ENCODE measurements around the gene CMTR1. TPM values are rescaled to one million over a fixed set of nuclear protein-coding genes. Genes with fewer than 3 reads are reported as not detected.

The CMTR1 gene
- total RNA-seq, 1 experiment from 2014 or later: 37.7 TPM

GRCh38 chr6:37449984-37450383, 17.0 kb downstream of the CMTR1 start:
- Histone ChIP-seq H3K9me3 (ENCODE audit: control insufficient read depth, insufficient read depth, low read depth, low read length) (no peaks in the 10 kb centered on the region), H3K27me3 (ENCODE audit: control insufficient read depth, insufficient read depth, low read length) (no peaks in the 10 kb centered on the region), H3K4me1 (ENCODE audit: control insufficient read depth, insufficient read depth, low read length) (no peaks in the 10 kb centered on the region), H3K27ac (ENCODE audit: low read length) (no peak overlapping the region), H3K36me3 (ENCODE audit: control insufficient read depth, insufficient read depth, low read length) (peaks cover 9% of the 10 kb centered on the region; the same call in 1 of the 2 replicates), H3K4me3 (ENCODE audit: low read depth in 2 of 2, low read length in 2 of 2) (no peak overlapping the region)
- no TSS peak for BruUV-seq (replicated peaks)
- ATAC-seq: no peak
- CTCF ChIA-PET: no interaction called here
- TF ChIP-seq CTCF (IDR thresholded peaks at IDR 0.05) (no peak), TCF7L2 (IDR thresholded peaks at IDR 0.05; ENCODE audit: low read depth, low read length) (no peak), POLR2AphosphoS5 (IDR thresholded peaks at IDR 0.05; ENCODE audit: low read depth, low read length) (no peak), REST (IDR thresholded peaks at IDR 0.05; ENCODE audit: insufficient read depth in 1 of 2, low read depth in 2 of 2, low read length in 1 of 2) (no peak), SIN3A (IDR thresholded peaks at IDR 0.05; ENCODE audit: borderline replicate concordance, insufficient read depth, low read depth, low read length) (no peak)
- DNase-seq (ENCODE audit: low read depth, low spot score): no peak
- POLR2A ChIA-PET: no interaction called here
- intact Hi-C loops (cut with micrococcal nuclease; ENCODE audit: unreplicated experiment) (no loop called here), in situ Hi-C loops (cut with HindIII; ENCODE audit: low pct_unique_long_range_greater_than_20kb, low sequenced_read_pairs) (no loop called here)

GRCh38 chr6:37451441-37452193, 18.6 kb downstream of the CMTR1 start:
- POLR2A ChIA-PET: no interaction called here
- BruUV-seq (replicated peaks): no TSS peak
- H3K4me1 ChIP-seq (ENCODE audit: control insufficient read depth, insufficient read depth, low read length): no peaks in the 10 kb centered on the region
- CTCF ChIA-PET: no interaction called here
- ATAC-seq: no peak
- peaks cover 4% of the 10 kb centered on the region; the same call in 1 of the 2 replicates for H3K36me3 ChIP-seq (ENCODE audit: control insufficient read depth, insufficient read depth, low read length)
- in situ Hi-C loops (cut with HindIII; ENCODE audit: low pct_unique_long_range_greater_than_20kb, low sequenced_read_pairs) (no loop called here), intact Hi-C loops (cut with micrococcal nuclease; ENCODE audit: unreplicated experiment) (no loop called here)
- no peak for TF ChIP-seq TCF7L2 (IDR thresholded peaks at IDR 0.05; ENCODE audit: low read depth, low read length)
- TF ChIP-seq POLR2AphosphoS5 (IDR thresholded peaks at IDR 0.05; ENCODE audit: low read depth, low read length): no peak
- no peak for TF ChIP-seq CTCF (IDR thresholded peaks at IDR 0.05)
- no peak for TF ChIP-seq SIN3A (IDR thresholded peaks at IDR 0.05; ENCODE audit: borderline replicate concordance, insufficient read depth, low read depth, low read length)
- no peak for TF ChIP-seq REST (IDR thresholded peaks at IDR 0.05; ENCODE audit: insufficient read depth in 1 of 2, low read depth in 2 of 2, low read length in 1 of 2)
- no peak for DNase-seq (ENCODE audit: low read depth, low spot score)
- H3K4me3 ChIP-seq (ENCODE audit: low read depth in 2 of 2, low read length in 2 of 2): no peak overlapping the region
- H3K27ac ChIP-seq (ENCODE audit: low read length): no peak overlapping the region
- H3K9me3 ChIP-seq (ENCODE audit: control insufficient read depth, insufficient read depth, low read depth, low read length): no peaks in the 10 kb centered on the region
- no peaks in the 10 kb centered on the region for H3K27me3 ChIP-seq (ENCODE audit: control insufficient read depth, insufficient read depth, low read length)

All from Panc1 (cell line).